Hippocampal formation (tissue), 2 donors: Measurements from ENCODE around the gene FANCC.

ENCODE experiments used
- DNase-seq, 2 donors: peaks; one replicate each; lab custom pipeline; 2025; lab: John Stamatoyannopoulos, UW

FANCC gene

GRCh38 chr9:95100071-95100627, 217.4 kb downstream of the FANCC start:
- no peak for DNase-seq

- no peak for DNase-seq
These were observed 218.0 kb downstream of the FANCC start for GRCh38 chr9:95099321-95100070.

- no peak for DNase-seq
These were observed 219.1 kb downstream of the FANCC start for GRCh38 chr9:95098391-95098921.

GRCh38 chr9:95097279-95097678, 220.2 kb downstream of the FANCC start:
- no peak for DNase-seq

- no peak for DNase-seq
These were observed 220.7 kb downstream of the FANCC start for GRCh38 chr9:95096807-95097206.

- DNase-seq = no peak
These were observed 221.1 kb downstream of the FANCC start for GRCh38 chr9:95096381-95096780.

- no peak for DNase-seq
These were observed 221.7 kb downstream of the FANCC start for GRCh38 chr9:95095641-95096355.

GRCh38 chr9:95094002-95094401, 223.5 kb downstream of the FANCC start:
- no peak for DNase-seq

- DNase-seq = no peak
These were observed 223.9 kb downstream of the FANCC start for GRCh38 chr9:95093586-95093985.

GRCh38 chr9:95092262-95093072, 225.0 kb downstream of the FANCC start:
- DNase-seq = no peak

- no peak for DNase-seq
These were observed 225.8 kb downstream of the FANCC start for GRCh38 chr9:95091601-95092261.

- no peak for DNase-seq
These were observed 226.5 kb downstream of the FANCC start for GRCh38 chr9:95090871-95091577.

GRCh38 chr9:95090023-95090791, 227.3 kb downstream of the FANCC start:
- DNase-seq = no peak

- no peak for DNase-seq
These were observed 228.1 kb downstream of the FANCC start for GRCh38 chr9:95089257-95090022.

- DNase-seq = no peak
These were observed 228.9 kb downstream of the FANCC start for GRCh38 chr9:95088421-95089161.

- DNase-seq = no peak
These were observed 229.8 kb downstream of the FANCC start for GRCh38 chr9:95087659-95088242.

- no peak for DNase-seq
These were observed 230.9 kb downstream of the FANCC start for GRCh38 chr9:95086564-95086955.
